CD4-positive, alpha-beta T cell treated with Interleukin-15 for 1 hour (primary cell): ENCODE measurements around the gene GPRIN3.
"Not testable (repeated sequence)": the region's sequence is repeated elsewhere in the genome, so short reads cannot be mapped to it uniquely, and the experiment has no call there.

Experiments
- DNase-seq: peaks from one replicate; pipeline ENCODE4 v3.0.0-alpha.2; 2020

Gene GPRIN3

DNA sequence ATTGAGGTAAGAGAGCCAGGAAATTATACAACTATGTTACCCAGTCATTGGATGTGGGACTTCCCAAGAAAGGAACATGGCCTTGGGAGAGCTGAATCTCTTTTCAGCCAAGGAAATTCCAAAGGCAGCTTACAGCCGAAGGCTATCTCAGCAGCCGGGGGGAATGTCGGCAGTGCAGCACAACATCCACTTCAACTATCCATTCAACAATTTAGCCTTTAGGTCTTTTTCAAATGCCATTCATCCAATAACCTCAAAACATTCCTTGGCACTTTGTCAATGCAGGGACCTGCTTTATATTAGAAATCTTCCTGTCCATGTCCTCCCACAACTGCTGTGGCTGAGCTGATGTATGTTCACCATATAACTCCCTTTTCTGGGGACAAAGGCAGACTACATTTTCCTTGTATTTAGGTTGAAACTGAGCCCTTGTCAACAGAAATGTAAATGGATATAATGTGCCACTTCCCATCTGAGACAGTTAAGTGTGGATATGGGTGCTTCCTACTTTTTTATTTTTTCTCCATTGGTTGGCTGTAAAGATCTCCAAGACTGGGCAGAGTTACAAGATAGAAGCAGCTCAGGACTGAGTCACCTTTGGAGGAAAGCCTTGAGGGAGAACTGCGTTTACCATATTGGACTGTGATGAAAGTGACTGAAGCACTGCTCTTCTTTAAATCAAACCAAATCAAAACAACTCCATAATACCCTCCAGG lies 94.8 kb downstream of the GPRIN3 start:
- DNase-seq = no peak

DNA sequence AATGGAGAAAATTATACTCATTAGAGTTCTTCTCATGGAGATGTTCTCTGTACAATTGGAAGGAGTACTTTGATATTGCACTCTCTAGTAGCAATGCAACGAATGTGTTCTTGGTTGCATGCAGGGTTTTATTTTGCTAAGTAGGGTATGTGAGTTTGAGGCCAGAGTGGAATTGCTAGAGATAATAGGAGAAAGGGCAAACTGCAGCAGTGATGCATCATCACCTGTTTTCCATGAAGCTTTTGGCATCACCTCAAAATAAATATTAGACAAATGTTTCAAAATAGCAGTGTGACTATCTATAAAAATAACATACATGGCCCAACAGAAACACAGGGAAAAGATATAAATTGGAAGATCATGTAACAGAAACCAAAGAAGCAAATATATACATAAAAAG lies 103.0 kb downstream of the GPRIN3 start:
- no peak for DNase-seq

DNA sequence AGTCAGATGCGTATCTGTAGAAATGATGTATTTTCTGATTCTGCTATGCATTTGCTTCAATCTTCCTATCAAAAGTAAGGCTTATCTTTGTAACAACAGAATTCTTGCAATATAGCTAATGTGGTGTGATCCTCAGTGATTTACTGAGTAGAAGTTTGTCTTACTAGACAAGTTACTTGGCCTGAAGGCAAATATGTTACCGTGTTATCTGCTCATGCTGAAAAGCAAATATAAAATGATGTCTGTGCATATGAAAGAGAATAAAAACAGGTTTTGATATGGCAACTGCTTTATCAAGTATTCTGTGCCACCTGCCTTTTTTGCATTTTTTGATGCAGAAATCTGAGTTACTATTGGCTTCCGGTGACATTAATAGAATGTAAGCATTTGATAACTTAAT lies 103.7 kb downstream of the GPRIN3 start:
- no peak for DNase-seq

DNA sequence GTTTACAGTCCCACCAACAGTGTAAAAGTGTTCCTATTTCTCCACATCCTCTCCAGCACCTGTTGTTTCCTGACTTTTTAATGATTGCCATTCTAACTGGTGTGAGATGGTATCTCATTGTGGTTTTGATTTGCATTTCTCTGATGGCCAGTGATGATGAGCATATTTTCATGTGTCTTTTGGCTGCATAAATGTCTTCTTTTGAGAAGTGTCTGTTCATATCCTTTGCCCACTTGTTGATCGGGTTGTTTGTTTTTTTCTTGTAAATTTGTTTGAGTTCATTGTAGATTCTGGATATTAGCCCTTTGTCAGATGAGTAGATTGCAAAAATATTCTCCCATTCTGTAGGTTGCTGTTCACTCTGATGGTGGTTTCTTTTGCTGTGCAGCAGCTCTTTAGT lies 108.2 kb downstream of the GPRIN3 start:
- DNase-seq = not testable (repeated sequence)

DNA sequence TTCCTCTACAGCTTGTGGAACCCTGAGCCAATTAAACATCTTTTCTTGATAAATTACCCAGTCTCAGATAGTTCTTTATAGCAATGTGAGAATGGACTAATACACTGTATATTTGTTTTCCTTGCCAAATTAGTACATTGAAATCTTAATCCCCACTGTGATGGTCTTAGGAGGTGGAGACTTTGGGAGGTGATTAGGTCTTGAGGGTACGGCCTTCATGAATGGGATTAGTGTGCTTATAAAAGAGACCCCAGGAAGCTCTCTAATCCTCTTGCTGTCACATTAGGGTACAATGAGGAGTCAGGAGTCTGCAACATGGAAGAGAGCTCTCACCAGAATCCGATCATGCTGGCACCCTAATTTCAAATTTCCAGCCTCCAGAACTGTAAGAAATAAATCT lies 109.7 kb downstream of the GPRIN3 start:
- DNase-seq = no peak

DNA sequence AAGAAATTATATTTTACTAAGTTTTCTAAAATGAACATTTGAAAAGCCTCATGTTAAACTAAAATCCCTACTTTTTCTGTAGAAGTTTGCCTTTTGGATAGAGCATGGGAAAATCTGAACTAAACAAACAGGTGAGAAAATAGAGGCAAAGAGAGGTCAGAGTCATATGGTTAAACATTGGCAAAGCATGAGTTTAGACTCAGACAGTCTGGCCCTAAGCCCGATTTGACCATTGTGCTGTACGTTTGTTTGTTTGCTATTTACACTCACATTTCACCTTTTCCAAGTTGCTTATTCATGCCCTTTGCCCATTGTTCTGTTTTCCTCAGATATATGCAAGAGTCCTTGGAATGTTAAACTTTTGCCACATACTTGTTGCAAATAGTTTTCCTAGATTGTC lies 110.9 kb downstream of the GPRIN3 start:
- no peak for DNase-seq

DNA sequence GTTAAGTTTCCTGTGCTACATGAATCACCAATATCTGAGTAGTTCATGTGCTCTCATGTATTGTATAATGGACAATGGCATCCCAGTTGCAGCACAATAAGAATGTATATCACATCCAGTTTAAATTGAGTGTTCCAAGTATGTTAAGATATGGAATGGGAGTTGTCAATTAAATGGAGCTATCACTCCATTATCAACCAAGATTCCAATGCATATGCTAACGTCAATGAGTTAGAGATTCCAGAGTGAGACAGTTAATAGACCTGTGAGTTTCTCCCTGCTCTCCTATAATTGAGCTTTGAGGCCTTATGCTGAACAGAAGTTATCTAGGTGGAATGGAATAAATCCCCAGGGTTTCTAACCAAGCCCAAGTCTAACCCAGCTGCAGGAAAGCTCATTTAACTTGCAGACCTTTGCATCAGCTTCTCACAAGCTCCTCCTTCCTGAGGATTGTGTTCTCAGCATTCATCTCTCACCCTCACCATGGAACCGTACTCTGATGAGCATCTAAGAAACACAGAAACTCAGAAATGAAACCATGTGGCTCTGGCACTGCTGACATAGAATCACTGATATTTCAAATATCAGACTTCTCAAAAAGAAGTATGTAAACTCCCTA lies 111.4 kb downstream of the GPRIN3 start:
- DNase-seq = no peak

DNA sequence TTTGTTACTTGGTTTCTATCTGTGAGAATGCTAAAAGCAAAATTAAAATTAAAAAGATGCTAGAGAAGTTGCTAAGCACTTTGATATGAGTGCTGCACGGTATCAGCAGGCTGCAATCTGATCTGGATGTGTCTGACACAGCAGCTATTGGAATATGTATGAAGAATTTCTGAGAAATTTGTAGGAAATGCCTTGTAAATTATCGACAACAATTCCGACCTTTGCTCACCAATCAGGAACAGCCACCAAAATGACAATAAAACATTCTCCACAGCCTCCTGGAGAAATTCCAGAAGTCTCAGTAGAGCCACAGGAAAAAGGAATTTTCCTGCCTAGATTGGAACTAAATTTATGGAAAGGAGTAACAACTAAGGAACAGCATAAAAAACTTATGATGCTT lies 113.8 kb downstream of the GPRIN3 start:
- DNase-seq = no peak
